ENCODE measurements around the gene CCDC142.
"Not testable (repeated sequence)": the region's sequence is repeated elsewhere in the genome, so short reads cannot be mapped to it uniquely, and the experiment has no call there.

The CCDC142 gene

DNA sequence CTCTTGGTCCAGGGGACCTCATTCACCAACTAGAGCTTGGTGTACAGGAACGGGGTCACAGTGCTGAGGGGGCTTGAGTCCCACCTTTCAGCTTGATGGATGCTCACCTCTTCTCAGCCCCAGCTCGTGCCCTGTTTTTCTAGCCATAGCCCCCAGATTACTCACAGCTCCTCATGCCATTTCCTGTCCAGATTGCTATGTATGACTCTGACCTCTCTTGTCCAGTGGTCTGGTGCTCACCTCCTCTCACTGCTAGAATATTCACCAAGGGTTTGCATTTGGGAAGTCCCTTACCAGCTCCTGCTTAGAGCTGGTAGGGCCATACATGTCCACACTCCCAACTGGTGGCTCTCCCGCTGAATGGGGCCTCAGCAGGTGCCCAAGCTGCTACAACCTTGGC is 10.7 kb upstream of the CCDC142 start:
- POLR2A ChIA-PET: interaction anchor here (0.6 kb wide), 1 partner anchor 19 kb away, joined by 3 read pairs; no protein-coding TSS in a partner anchor
- no peak for TF ChIP-seq CTCF (IDR thresholded peaks at IDR 0.05; ENCODE audit: control extremely low read depth, extremely low read depth, low read depth, missing control alignments)
- CTCF ChIA-PET: interaction anchor here (0.9 to 2.0 kb wide), 4 partner anchors 11 to 94 kb away, joined by 3 to 10 read pairs (median 5); partner anchors contain the start of genes CCDC142, DQX1 and TTC31
- no peak for DNase-seq (ENCODE audit: extremely low spot score)

GRCh38 chr2:74491648-74492544 is 9.1 kb upstream of the CCDC142 start:
- no peak for DNase-seq (ENCODE audit: extremely low spot score)
- ChIA-PET POLR2A (no interaction called here), CTCF (interaction anchor here (1.0 to 2.5 kb wide), 5 partner anchors 9 to 97 kb away, joined by 3 to 7 read pairs (median 4); partner anchors contain the start of genes CCDC142 and TTC31)
- no peak for TF ChIP-seq CTCF (IDR thresholded peaks at IDR 0.05; ENCODE audit: control extremely low read depth, extremely low read depth, low read depth, missing control alignments)

- CTCF ChIA-PET: interaction anchor here (0.9 to 2.5 kb wide), 6 partner anchors 9 to 99 kb away, joined by 3 to 10 read pairs (median 4); partner anchors contain the start of gene LBX2
- TF ChIP-seq CTCF (IDR thresholded peaks at IDR 0.05; ENCODE audit: control extremely low read depth, extremely low read depth, low read depth, missing control alignments): no peak
- POLR2A ChIA-PET: interaction anchor here (0.9 kb wide), 1 partner anchor 11 kb away, joined by 3 read pairs; no protein-coding TSS in a partner anchor
- DNase-seq (ENCODE audit: extremely low spot score): no peak
Observed at GRCh38 chr2:74489906-74490305, 7.1 kb upstream of the CCDC142 start.

DNA sequence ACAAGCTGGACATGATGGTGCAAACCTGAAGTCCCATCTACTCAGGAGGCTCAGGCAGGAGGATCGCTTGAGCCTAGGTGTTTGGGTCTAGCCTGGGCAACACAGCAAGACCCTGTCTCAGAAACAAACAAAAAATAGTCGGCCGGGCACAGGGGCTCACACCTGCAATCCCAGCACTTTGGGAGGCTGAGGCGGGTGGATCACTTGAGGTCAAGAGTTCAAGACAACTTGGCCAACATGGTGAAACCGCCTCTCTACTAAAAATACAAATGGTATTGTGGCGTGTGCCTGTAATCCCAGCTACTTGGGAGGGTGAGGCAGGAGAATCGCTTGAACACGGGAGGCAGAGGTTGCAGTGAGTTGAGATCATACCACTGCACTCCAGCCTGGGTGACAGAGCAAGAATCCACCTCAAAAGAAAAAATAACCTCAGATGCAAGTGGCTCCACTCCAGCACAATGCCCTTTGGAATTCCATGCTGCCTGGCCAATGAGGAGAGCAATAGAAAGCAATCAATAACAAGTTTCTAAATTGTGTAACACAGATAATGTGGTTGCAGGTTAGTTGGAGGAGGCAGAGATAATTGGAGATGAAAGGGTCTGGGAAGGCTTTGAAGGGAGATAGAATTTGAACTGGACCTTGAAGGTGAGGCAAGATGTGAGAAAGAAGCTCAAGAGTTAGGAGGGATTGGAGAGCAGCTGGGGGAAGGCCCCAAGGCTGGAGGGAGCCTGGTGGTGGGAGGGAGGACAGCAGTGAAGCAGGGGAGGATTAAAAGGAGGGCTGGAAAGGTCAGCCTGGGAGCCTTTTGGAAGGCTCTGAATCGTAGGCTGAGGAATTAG is 6.1 kb upstream of the CCDC142 start:
- TF ChIP-seq CTCF (IDR thresholded peaks at IDR 0.05; ENCODE audit: control extremely low read depth, extremely low read depth, low read depth, missing control alignments): no peak
- POLR2A ChIA-PET: interaction anchor here (0.9 kb wide), 1 partner anchor 12 kb away, joined by 3 read pairs; no protein-coding TSS in a partner anchor
- CTCF ChIA-PET: interaction anchor here (0.6 to 3.3 kb wide), 7 partner anchors 8 to 99 kb away, joined by 3 to 15 read pairs (median 3); partner anchors contain the start of gene LBX2
- DNase-seq (ENCODE audit: extremely low spot score): no peak

DNA sequence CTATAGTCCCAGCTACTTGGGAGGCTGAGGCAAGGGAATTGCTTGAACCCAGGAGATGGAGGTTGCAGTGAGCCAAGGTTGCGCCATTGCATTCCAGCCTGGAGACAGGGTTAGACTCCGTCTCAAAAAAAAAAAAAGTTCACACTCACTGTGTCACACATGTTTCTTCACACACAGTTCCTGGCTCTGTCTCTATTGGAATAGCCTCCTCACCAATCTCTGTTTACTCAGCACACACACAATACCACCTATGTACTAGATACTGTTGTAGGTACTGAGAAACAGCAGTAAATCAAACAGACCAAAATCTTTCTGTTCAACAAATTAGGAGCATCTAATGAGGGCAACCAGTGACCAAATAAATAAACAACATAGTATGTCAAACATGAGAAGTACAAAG is 3.3 kb upstream of the CCDC142 start:
- no peak for TF ChIP-seq CTCF (IDR thresholded peaks at IDR 0.05; ENCODE audit: control extremely low read depth, extremely low read depth, low read depth, missing control alignments)
- POLR2A ChIA-PET: no interaction called here
- no peak for DNase-seq (ENCODE audit: extremely low spot score)
- CTCF ChIA-PET: interaction anchor here (3.3 kb wide), 1 partner anchor 102 kb away, joined by 15 read pairs; no protein-coding TSS in a partner anchor

DNA sequence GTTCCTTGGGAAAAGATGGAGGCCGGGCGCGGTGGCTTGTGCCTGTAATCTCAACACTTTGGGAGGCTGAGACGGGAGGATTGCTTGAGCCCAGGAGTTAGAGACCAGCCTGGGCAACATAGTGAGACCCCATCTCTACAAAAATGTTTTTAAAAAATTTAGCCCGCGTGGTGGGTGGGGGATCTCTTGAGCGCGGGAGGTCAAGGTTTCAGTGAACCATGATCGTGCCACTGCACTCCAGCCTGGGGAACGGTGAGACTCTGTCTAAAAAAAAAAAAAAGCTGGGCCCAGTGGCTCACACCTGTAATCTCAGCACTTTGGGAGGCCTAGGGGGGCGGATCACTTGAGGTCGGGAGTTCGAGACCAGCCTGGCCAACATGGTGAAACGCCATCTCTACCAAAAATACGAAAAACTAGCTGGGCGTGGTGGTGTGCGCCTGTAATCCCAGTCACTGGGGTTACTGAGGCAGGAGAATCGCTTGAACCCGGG is 922 bp upstream of the CCDC142 start:
- DNase-seq (ENCODE audit: extremely low spot score): not testable (repeated sequence)
- CTCF ChIA-PET: interaction anchor here (1.0 to 5.3 kb wide), 20 partner anchors 9 to 127 kb away, joined by 3 to 106 read pairs (median 10); partner anchors contain the start of genes AUP1, HTRA2, INO80B and LBX2
- POLR2A ChIA-PET: interaction anchor here (1.9 kb wide), 1 partner anchor 12 kb away, joined by 4 read pairs; the partner anchor contains the start of gene MRPL53

Data from GM10248 (cell line).